ENCODE measurements around the gene LRMDA.

- TF ChIP-seq CTCF (IDR thresholded peaks at IDR 0.05) = no peak
- no peak for TF ChIP-seq POLR2A (IDR thresholded peaks at IDR 0.05)
- TF ChIP-seq POLR2AphosphoS5 (IDR thresholded peaks at IDR 0.05) = no peak
These were observed 219.2 kb downstream of the LRMDA start for GRCh38 chr10:75650648-75651047.
